Measurements from ENCODE around the gene RITA1.

Gene RITA1

GRCh38 chr12:113158439-113159203 is 26.9 kb upstream of the RITA1 start:
- H2AFZ ChIP-seq (ENCODE audit: low read depth, low read length): no peak overlapping the region
- H3K27ac ChIP-seq (ENCODE audit: low read length): no peak overlapping the region
- 0 out of 2 replicates have a peak, but pooled peaks cover 3% of the 10 kb centered on the region for H3K4me1 ChIP-seq (ENCODE audit: low read length)
- no peaks in the 10 kb centered on the region for H3K27me3 ChIP-seq (ENCODE audit: low read depth, low read length)
- peaks cover 4% of the 10 kb centered on the region for H4K20me1 ChIP-seq (ENCODE audit: insufficient read depth, low read length)
- H3K4me2 ChIP-seq (ENCODE audit: low read length): no peak overlapping the region
- TF ChIP-seq EZH2phosphoT487 (IDR thresholded peaks at IDR 0.05; ENCODE audit: low read depth) (no peak), CTCF (IDR thresholded peaks at IDR 0.05; ENCODE audit: low read depth, low read length) (no peak)
- H3K9ac ChIP-seq (ENCODE audit: low read length): no peak overlapping the region
- H3K9me3 ChIP-seq (ENCODE audit: insufficient read depth, low read length): no peaks in the 10 kb centered on the region
- no peak overlapping the region for H3K4me3 ChIP-seq (ENCODE audit: low read length)
- H3K36me3 ChIP-seq (replicated peaks; ENCODE audit: low read depth, low read length): peaks cover 41% of the 10 kb centered on the region
- no peaks in the 10 kb centered on the region for H3K79me2 ChIP-seq (ENCODE audit: low read length)

- Histone ChIP-seq H3K36me3 (replicated peaks; ENCODE audit: low read depth, low read length) (peaks cover 46% of the 10 kb centered on the region), H3K79me2 (ENCODE audit: low read length) (no peaks in the 10 kb centered on the region), H4K20me1 (ENCODE audit: insufficient read depth, low read length) (peaks cover 4% of the 10 kb centered on the region), H3K27me3 (ENCODE audit: low read depth, low read length) (no peaks in the 10 kb centered on the region), H3K4me2 (ENCODE audit: low read length) (no peak overlapping the region), H3K9me3 (ENCODE audit: insufficient read depth, low read length) (no peaks in the 10 kb centered on the region), H3K27ac (ENCODE audit: low read length) (no peak overlapping the region), H3K4me3 (ENCODE audit: low read length) (no peak overlapping the region), H3K4me1 (ENCODE audit: low read length) (0 out of 2 replicates have a peak, but pooled peaks cover 3% of the 10 kb centered on the region), H3K9ac (ENCODE audit: low read length) (no peak overlapping the region), H2AFZ (ENCODE audit: low read depth, low read length) (no peak overlapping the region)
- TF ChIP-seq CTCF (IDR thresholded peaks at IDR 0.05; ENCODE audit: low read depth, low read length): no peak
- no peak for TF ChIP-seq EZH2phosphoT487 (IDR thresholded peaks at IDR 0.05; ENCODE audit: low read depth)
Measured at GRCh38 chr12:113159937-113160336, 25.6 kb upstream of the RITA1 start.

GRCh38 chr12:113161415-113162016 is 24.0 kb upstream of the RITA1 start:
- no peak for TF ChIP-seq EZH2phosphoT487 (IDR thresholded peaks at IDR 0.05; ENCODE audit: low read depth)
- TF ChIP-seq CTCF (IDR thresholded peaks at IDR 0.05; ENCODE audit: low read depth, low read length): no peak
- no peak overlapping the region for H3K4me2 ChIP-seq (ENCODE audit: low read length)
- H3K27ac ChIP-seq (ENCODE audit: low read length): no peak overlapping the region
- no peaks in the 10 kb centered on the region for H3K27me3 ChIP-seq (ENCODE audit: low read depth, low read length)
- H3K79me2 ChIP-seq (ENCODE audit: low read length): no peaks in the 10 kb centered on the region
- peaks cover 58% of the 10 kb centered on the region for H3K36me3 ChIP-seq (replicated peaks; ENCODE audit: low read depth, low read length)
- peaks cover 4% of the 10 kb centered on the region for H4K20me1 ChIP-seq (ENCODE audit: insufficient read depth, low read length)
- no peak overlapping the region for H3K9ac ChIP-seq (ENCODE audit: low read length)
- no peaks in the 10 kb centered on the region for H3K9me3 ChIP-seq (ENCODE audit: insufficient read depth, low read length)
- no peak overlapping the region for H3K4me3 ChIP-seq (ENCODE audit: low read length)
- 0 out of 2 replicates have a peak, but pooled peaks cover 3% of the 10 kb centered on the region for H3K4me1 ChIP-seq (ENCODE audit: low read length)
- no peak overlapping the region for H2AFZ ChIP-seq (ENCODE audit: low read depth, low read length)

All from OCI-LY3 (cell line).